Measurements from ENCODE around the gene GRID1.

Gene GRID1

GRCh38 chr10:86060386-86061277, 306.0 kb downstream of the GRID1 start:
- H3K27ac ChIP-seq: no peak overlapping the region
- TF ChIP-seq, protein P1, sequence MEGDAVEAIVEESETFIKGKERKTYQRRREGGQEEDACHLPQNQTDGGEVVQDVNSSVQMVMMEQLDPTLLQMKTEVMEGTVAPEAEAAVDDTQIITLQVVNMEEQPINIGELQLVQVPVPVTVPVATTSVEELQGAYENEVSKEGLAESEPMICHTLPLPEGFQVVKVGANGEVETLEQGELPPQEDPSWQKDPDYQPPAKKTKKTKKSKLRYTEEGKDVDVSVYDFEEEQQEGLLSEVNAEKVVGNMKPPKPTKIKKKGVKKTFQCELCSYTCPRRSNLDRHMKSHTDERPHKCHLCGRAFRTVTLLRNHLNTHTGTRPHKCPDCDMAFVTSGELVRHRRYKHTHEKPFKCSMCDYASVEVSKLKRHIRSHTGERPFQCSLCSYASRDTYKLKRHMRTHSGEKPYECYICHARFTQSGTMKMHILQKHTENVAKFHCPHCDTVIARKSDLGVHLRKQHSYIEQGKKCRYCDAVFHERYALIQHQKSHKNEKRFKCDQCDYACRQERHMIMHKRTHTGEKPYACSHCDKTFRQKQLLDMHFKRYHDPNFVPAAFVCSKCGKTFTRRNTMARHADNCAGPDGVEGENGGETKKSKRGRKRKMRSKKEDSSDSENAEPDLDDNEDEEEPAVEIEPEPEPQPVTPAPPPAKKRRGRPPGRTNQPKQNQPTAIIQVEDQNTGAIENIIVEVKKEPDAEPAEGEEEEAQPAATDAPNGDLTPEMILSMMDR (conservative IDR thresholded peaks at IDR 0.05): no peak

GRCh38 chr10:86059892-86060291, 306.7 kb downstream of the GRID1 start:
- no peak overlapping the region for H3K27ac ChIP-seq
- TF ChIP-seq, protein P1 (conservative IDR thresholded peaks at IDR 0.05): no peak

DNA sequence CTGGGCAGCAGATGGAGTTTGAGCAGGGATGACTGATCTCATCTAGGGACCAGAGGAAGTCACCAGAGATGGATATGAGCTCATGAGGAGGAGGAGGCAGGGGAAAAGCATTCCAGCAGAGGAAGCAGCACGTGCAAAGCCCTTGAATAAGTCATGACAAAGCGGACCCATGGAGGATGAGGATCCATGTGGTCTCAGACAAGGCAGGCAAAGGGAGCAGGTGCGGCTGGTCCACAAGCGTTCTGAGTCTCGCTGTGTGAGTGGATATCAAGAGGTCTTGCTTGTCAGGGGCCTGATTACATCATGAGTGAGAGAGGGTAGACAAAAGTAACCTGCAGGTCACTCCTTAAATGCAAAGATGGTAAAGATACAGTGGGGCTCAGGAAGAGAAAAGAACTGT, 307.6 kb downstream of the GRID1 start:
- no peak overlapping the region for H3K27ac ChIP-seq
- TF ChIP-seq, protein P1 (conservative IDR thresholded peaks at IDR 0.05): no peak

DNA sequence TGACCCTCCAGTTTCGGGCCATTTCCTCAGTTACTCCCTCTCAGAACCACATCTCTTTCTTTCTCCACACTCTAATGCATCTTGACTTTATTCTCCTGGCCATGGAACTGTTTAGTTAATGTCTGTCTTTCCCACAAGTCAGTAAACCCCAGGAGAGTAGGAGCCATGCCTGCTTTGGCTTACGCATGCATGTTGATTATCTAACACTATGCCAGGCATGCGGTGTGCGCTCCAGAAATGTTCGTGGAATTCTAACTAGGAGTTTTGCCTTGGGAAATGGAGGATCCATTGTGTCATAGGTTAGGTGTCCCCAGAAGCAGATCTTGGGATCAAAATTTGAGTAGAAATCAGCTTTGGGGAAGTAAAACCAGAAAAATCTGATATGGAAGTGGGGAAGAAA, 308.9 kb downstream of the GRID1 start:
- TF ChIP-seq, protein P1 (conservative IDR thresholded peaks at IDR 0.05): no peak

GRCh38 chr10:86056672-86057071, 309.9 kb downstream of the GRID1 start:
- TF ChIP-seq, protein P1 (conservative IDR thresholded peaks at IDR 0.05): no peak
- H3K27ac ChIP-seq: no peak overlapping the region

More for the DNA sequence above, 308.9 kb downstream of the GRID1 start:
- H3K27ac ChIP-seq: no peak overlapping the region

DNA sequence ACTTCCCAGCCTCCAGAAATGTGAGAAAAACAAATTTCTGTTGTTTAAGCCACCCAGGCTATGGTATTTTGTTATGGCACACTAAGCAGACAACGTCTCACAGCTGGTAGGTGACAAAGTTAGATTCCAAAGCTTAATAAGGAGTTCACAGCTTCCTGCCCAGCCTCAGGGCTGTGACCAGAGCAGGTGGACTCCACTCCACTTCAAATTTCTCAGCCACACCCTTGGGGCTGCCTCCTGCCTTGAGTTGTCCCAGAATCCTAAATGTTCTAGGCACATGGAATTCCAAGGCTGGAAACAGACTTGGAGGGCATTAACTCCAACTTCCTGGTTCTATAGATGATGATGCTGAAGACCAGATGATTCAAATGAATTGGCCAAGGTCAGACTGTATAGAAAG, 310.7 kb downstream of the GRID1 start:
- TF ChIP-seq, protein P1 (conservative IDR thresholded peaks at IDR 0.05): no peak
- no peak overlapping the region for H3K27ac ChIP-seq

DNA sequence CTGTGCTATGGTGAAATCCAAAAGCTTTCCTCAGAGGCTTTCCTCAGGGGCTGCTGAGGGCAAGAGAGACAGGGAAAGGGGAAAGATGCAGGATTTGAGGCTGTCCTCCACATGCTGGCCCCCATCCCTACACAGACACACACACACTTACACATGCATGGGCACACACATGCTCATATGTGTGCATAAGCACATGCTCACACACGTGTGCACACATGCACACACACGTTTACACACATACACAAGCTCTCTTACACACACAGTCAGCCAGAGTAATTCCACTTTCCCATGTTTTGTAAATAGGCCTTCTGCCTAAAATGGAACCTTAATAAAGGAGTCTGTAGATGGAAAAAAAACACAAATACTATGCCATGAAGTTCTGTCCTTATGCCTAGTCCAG, 312.9 kb downstream of the GRID1 start:
- no peak overlapping the region for H3K27ac ChIP-seq

More for the DNA sequence above, 312.9 kb downstream of the GRID1 start:
- TF ChIP-seq, protein P1 (conservative IDR thresholded peaks at IDR 0.05): no peak
